Dendritic cell treated with granulocyte-macrophage colony-stimulating factor and Interleukin-4, amounts not matched to agents 40 ng/mL and 50 ng/mL, for 4 days (primary cell): Measurements from ENCODE around the gene CLIP1.
"Not testable (repeated sequence)": the region's sequence is repeated elsewhere in the genome, so short reads cannot be mapped to it uniquely, and the experiment has no call there.

Experiments
- H3K27ac Mint-ChIP-seq: one replicate; pipeline ENCODE4 v1.8.0; 2022; ENCODE audit warnings: mild to moderate bottlenecking, mixed read lengths
- H3K27me3 Mint-ChIP-seq: one replicate; pipeline ENCODE4 v1.8.0; 2022; ENCODE audit warnings: mild to moderate bottlenecking, mixed read lengths
- H3K36me3 Mint-ChIP-seq: one replicate; pipeline ENCODE4 v1.8.0; 2022; ENCODE audit warnings: low read depth, mixed read lengths
- H3K4me1 Mint-ChIP-seq: one replicate; pipeline ENCODE4 v1.8.0; 2022; ENCODE audit warnings: low read depth, mixed read lengths
- H3K4me3 Mint-ChIP-seq: one replicate; pipeline ENCODE4 v1.8.0; 2022; ENCODE audit warnings: mild to moderate bottlenecking, moderate library complexity, mixed read lengths
- H3K9me3 Mint-ChIP-seq: one replicate; pipeline ENCODE4 v1.8.0; 2022; ENCODE audit warnings: mixed read lengths
- intact Hi-C: fragments of 100-400 bp; cut with micrococcal nuclease; formaldehyde crosslinking; loops from one replicate; pipeline ENCODE4 v1.15.0; 2022

The CLIP1 gene

DNA sequence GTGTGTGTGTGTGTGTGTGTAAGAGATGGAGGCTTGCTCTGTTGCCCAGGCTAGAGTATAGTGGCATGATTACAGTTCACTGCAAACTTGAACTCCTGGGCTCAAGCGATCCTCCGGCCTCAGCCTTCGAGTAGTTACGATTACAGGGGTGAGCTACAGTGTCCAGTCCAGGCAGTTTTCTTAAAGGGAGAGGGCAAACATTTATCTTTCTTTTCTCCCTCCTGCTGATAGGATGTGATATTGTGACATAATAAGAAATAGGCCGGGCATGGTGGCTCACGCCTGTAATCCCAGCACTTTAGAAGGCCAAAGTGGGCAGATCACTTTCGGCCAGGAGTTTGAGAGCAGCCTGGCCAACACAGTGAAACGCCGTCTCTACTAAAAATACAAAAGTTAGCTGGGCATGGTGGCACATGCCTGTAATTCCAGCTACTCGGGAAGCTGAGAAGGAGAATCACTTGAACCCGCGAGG lies 31.8 kb upstream of the CLIP1 start:
- H3K27me3 Mint-ChIP-seq = no peaks in the 10 kb centered on the region
- no peak overlapping the region for H3K27ac Mint-ChIP-seq
- H3K9me3 Mint-ChIP-seq = no peaks in the 10 kb centered on the region
- peaks cover 5% of the 10 kb centered on the region for H3K36me3 Mint-ChIP-seq
- H3K4me1 Mint-ChIP-seq = peaks cover 22% of the 10 kb centered on the region
- intact Hi-C loops = no loop called here
- H3K4me3 Mint-ChIP-seq = no peak overlapping the region

DNA sequence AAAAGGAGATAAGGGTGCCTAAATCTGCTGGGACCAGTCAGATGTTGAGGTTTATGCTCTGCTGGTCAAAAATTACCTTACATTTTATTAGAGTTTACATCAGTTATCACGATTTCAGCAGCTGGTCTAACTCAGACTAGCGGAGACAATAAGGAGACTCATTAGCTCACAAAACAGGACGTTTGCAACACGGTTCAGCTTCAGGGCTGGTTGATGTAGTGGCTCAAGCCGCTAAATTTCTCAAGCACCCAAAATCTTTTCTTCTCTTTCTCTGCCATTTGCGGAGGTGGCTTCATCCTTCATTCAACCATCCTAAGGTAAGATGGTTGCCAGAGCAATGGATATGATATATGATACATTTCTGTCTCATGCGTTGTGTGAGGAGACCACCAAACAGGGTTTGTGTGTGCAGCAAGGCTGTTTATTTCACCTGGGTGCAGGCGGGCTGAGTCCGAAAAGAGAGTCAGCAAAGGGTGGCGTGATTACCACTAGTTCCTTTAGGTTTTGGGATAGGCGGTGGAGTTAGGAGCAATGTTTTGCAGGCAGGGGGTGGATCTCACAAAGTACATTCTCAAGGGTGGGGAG lies 30.3 kb upstream of the CLIP1 start:
- intact Hi-C loops = no loop called here
- no peaks in the 10 kb centered on the region for H3K27me3 Mint-ChIP-seq
- peaks cover 5% of the 10 kb centered on the region for H3K36me3 Mint-ChIP-seq
- peaks cover 20% of the 10 kb centered on the region for H3K4me1 Mint-ChIP-seq
- H3K9me3 Mint-ChIP-seq = no peaks in the 10 kb centered on the region
- no peak overlapping the region for H3K27ac Mint-ChIP-seq
- no peak overlapping the region for H3K4me3 Mint-ChIP-seq

DNA sequence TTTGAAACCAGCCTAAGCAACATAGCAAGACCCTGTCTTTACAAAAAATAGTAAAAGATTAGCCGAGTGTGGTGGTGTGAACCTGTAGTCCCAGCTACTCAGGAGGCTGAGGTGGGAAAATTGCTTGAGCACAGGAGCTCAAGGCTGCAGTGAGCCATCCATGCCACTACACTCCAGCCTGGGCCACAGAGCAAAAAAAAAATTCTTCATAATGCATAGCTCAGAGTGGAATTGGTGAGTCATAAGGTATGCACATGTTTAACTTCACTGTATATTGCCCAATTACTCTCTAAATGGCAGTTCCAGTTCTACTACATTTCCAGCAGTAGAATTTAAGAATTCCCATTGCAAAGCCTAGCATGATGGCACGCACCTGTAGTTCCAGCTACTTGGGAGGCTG lies 26.8 kb upstream of the CLIP1 start:
- no peaks in the 10 kb centered on the region for H3K27me3 Mint-ChIP-seq
- intact Hi-C loops = no loop called here
- no peak overlapping the region for H3K4me3 Mint-ChIP-seq
- peaks cover 5% of the 10 kb centered on the region for H3K36me3 Mint-ChIP-seq
- H3K9me3 Mint-ChIP-seq = no peaks in the 10 kb centered on the region
- no peak overlapping the region for H3K27ac Mint-ChIP-seq
- H3K4me1 Mint-ChIP-seq = peaks cover 16% of the 10 kb centered on the region

DNA sequence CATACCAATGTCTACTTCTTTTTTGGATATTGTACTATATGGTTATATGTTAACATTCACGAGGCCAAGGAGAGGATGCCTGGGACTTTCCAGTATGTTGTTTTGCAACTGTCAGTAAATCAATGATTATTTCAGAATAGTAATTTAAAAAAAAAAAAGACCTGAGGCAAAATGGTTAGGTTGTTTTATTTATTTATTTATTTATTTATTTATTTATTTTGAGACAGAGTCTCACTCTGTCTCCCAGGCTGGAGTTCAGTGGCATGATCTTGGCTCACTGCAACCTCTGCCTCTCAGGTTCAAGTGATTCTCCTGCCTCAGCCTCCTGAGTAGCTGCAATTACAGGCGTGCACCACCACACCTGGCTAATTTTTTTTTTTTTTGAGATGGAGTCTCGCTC lies 25.4 kb upstream of the CLIP1 start:
- H3K27me3 Mint-ChIP-seq, intact Hi-C loops, H3K36me3 Mint-ChIP-seq, H3K27ac Mint-ChIP-seq, H3K9me3 Mint-ChIP-seq, H3K4me1 Mint-ChIP-seq, H3K4me3 Mint-ChIP-seq: not testable (repeated sequence)

DNA sequence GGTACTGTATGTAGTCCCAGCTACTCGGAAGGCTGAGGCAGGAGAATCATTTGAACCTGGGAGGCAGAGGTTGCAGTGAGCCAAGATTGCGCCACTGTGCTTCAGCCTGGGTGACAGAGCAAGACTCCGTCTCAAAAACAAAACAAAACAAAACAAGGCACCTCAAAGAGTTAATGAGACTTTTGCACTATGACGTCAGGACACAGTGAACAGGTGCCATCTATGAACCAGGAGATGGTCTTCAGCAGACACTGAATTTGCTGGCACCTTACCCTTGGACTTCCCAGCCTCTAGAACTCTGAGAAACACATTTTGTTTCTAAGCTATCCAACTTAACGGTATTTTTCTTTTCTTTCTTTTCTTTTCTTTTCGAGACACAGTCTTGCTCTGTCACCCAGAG lies 23.9 kb upstream of the CLIP1 start:
- H3K9me3 Mint-ChIP-seq, H3K27ac Mint-ChIP-seq, H3K36me3 Mint-ChIP-seq, H3K27me3 Mint-ChIP-seq, H3K4me1 Mint-ChIP-seq, H3K4me3 Mint-ChIP-seq, intact Hi-C loops: not testable (repeated sequence)

DNA sequence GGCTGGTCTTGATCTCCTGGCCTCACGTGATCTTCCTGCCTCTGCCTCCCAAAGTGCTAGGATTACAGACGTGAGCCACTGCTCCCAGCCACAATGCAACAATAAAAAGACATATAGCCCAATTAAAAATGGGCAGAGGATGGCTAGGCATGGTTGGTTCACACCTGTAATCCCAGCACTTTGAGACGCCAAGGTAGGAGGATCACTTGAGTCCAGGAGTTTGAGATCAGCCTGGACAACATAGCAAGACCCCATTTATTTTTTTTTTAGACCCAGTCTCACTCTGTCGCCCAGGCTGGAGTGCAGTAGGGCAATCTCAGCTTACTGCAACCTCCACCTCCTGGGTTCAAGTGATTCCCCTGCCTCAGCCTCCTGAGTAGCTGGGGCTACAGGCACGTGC lies 21.6 kb upstream of the CLIP1 start:
- H3K27me3 Mint-ChIP-seq, H3K4me3 Mint-ChIP-seq, H3K36me3 Mint-ChIP-seq, H3K9me3 Mint-ChIP-seq, H3K27ac Mint-ChIP-seq, intact Hi-C loops, H3K4me1 Mint-ChIP-seq: not testable (repeated sequence)

DNA sequence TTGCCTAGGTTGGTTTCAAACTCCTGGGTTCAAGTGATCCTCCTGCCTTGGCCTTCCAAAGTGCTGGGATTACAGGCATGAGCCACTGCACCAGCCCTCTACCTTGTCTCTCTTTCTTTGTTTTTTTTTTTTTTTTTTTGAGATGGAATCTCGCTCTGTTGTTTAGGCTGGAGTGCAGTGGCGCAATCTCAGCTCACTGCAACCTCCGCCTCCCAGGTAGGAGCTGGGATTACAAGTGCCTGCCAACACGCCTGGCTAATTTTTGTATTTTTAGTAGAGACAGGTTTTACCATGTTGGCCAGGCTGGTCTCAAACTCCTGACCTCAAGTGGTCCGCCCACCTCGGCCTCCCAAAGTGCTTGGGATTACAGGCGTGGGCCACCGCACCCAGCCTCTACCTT lies 16.4 kb upstream of the CLIP1 start:
- H3K4me1 Mint-ChIP-seq, H3K9me3 Mint-ChIP-seq, H3K27me3 Mint-ChIP-seq, intact Hi-C loops, H3K36me3 Mint-ChIP-seq, H3K27ac Mint-ChIP-seq, H3K4me3 Mint-ChIP-seq: not testable (repeated sequence)

DNA sequence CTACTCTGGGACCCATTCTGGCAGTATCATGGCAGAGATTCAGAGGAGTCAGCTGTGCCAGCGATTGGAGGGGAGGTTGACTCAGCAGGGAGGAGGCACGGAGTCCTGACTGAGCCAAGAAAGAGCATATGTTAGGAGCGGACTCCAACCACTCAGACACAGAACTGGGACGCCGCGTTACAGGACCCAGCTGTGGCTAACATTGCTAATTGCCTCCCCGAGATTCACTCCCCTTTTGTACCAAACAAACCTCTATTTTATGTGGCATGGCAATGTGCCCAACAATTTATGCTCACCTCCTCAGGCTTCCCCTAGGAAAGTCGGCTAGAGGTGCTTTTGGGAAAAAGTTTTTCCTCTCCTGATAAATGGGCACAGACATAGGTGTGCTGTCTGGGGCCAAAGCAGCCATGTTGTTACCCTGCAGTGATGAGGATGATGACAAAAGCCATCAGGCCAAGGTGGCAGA lies 15.2 kb upstream of the CLIP1 start:
- H3K36me3 Mint-ChIP-seq = no peaks in the 10 kb centered on the region
- intact Hi-C loops = no loop called here
- H3K4me3 Mint-ChIP-seq = no peak overlapping the region
- no peaks in the 10 kb centered on the region for H3K4me1 Mint-ChIP-seq
- H3K27me3 Mint-ChIP-seq = peaks cover 1% of the 10 kb centered on the region
- H3K27ac Mint-ChIP-seq = no peak overlapping the region
- no peaks in the 10 kb centered on the region for H3K9me3 Mint-ChIP-seq

DNA sequence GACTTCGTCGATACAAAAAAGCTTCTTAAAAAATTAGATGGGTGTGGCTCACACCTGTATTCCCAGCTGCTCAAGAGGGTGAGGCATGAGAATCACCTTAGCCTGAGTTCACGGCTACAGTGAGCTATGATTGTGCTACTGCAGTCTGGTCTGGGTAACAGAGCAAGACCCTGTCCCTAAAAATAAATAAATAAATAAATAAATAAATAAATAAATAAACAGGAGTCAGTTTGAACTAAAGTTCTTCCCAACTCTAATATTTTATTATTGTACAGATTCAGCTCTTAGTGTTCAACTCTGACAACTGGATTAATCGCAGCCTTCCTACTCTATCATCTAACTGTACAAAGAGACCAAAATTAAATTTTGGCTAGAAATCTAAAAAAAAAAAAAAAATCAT lies 12.7 kb upstream of the CLIP1 start:
- Mint-ChIP-seq H3K4me3 (no peak overlapping the region), H3K36me3 (no peaks in the 10 kb centered on the region), H3K27me3 (peaks cover 1% of the 10 kb centered on the region)

DNA sequence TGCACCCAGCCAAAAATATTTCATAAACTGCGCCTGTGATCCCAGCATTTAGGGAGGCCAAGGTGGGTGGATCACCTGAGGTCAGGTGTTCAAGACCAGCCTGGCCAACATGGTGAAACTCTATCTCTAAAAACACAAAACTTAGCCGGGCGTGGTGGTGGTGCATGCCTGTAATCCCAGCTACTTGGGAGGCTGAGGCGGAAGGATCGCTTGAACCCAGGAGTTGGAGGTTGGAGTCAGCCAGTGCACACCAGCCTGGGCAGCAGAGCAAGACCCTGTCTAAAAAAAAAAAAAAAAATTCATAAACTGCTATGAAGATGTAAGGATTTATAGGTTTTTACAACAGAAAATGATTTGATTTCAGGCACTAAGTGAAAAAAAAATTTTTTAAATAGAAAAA lies 6.6 kb upstream of the CLIP1 start:
- H3K4me1 Mint-ChIP-seq, H3K36me3 Mint-ChIP-seq, intact Hi-C loops, H3K4me3 Mint-ChIP-seq, H3K9me3 Mint-ChIP-seq, H3K27ac Mint-ChIP-seq, H3K27me3 Mint-ChIP-seq: not testable (repeated sequence)

More for the DNA sequence above, 12.7 kb upstream of the CLIP1 start:
- Mint-ChIP-seq H3K4me1 (no peaks in the 10 kb centered on the region), H3K27ac (no peak overlapping the region), H3K9me3 (no peaks in the 10 kb centered on the region)
- intact Hi-C loops = no loop called here

DNA sequence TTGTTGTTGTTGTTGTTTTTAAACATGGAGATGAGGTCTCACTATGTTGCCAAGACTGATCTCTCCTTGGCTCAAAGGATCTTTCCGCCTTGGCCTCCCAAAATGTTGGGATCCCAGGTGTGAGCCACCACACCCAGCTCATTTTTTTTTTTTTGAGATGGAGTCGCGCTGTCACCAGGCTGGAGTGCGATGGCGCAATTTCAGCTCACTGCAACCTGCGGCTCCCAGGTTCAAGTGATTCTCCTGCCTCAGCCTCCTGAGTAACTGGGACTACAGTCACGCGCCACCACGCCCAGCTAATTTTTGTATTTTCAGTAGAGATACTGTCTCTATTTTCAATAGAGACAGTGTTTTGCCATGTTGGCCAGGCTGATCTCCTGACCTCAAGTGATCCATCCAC lies 4.9 kb upstream of the CLIP1 start:
- no peaks in the 10 kb centered on the region for H3K9me3 Mint-ChIP-seq
- no peak overlapping the region for H3K4me3 Mint-ChIP-seq
- H3K4me1 Mint-ChIP-seq = peaks cover 12% of the 10 kb centered on the region
- H3K27ac Mint-ChIP-seq = no peak overlapping the region
- H3K27me3 Mint-ChIP-seq = peaks cover 3% of the 10 kb centered on the region
- H3K36me3 Mint-ChIP-seq = no peaks in the 10 kb centered on the region
- intact Hi-C loops = no loop called here

DNA sequence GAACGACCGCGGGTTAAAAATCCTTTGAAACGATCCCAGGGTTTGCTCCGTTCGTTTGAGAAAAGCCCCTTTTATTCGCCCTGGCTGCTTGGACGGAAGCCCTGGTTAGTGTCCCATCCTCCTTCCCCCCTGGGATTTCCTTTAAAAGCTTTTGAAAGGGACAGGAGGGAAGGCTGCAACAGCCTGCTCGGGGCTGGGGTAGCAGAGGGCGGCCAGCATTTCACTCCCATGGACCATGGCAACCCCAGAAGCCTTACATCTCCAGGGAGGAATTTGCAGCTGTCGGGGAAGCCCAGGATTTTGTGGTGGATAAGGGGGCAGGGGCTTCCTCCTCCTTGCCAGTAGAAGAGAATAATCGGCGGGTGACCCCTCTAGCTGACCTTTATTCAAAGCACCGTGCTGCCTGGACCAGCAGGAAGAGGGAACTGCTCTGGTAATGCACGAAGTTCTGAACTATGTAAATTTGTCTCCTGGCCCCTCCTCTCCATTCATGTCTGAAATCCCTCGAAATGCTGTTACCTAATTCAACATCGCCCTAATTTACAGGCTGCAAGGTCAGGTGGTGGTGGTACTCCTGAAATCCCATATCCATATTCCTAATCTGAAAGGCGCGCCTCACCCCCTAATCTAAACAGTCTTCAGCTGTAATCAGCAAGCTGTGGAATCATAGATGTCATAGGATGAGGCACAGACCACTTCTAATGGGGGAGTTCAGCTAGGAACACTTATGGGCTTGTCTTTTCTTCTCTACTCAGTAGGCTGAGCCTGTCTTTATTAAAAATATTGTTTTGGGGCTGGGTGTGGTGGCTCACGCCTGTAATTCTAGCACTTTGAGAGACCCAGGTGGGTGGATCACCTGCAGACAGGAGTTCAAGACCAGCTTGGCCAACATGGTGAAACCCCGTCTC lies 1.0 kb upstream of the CLIP1 start:
- intact Hi-C loops = loop anchor here (2.0 kb wide), 2 partner anchors 23 to 77 kb away; partner anchors contain the start of gene ZCCHC8
- H3K4me1 Mint-ChIP-seq = peaks cover 22% of the 10 kb centered on the region
- H3K9me3 Mint-ChIP-seq = no peaks in the 10 kb centered on the region
- H3K27me3 Mint-ChIP-seq = peaks cover 3% of the 10 kb centered on the region
- H3K27ac Mint-ChIP-seq = peak overlapping the region; percentile 76
- peaks cover 6% of the 10 kb centered on the region for H3K36me3 Mint-ChIP-seq
- peak overlapping the region; percentile 78 for H3K4me3 Mint-ChIP-seq

DNA sequence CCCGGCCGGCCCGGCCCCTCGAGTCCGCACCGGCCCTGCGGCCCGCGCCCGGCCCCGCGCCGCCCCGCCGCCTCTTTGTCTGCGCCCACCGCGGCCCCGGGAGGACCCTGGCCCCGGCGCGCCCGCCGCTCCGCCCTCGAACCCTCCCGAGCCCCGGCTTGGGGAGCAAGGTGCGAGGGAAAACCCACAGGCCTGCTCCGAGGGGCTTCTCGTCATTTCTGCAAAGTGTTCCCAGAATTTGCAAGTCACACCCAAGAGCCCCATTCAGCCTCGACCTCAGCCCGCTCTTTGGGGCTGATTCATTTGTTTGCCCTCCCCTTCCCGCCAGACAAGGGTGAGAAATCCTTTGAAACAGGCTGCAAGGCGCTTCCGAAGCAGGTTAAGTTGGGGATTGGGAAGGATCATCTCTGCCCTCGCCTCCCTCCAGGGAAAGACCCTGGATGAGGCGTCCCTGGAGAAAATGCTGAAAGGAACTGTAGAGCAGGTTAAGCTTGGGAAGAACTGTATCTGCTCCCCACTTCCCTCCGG lies 325 bp upstream of the CLIP1 start:
- Mint-ChIP-seq H3K4me1 (peaks cover 27% of the 10 kb centered on the region), H3K27me3 (peaks cover 2% of the 10 kb centered on the region), H3K36me3 (peaks cover 10% of the 10 kb centered on the region), H3K27ac (peak overlapping the region; percentile 76), H3K9me3 (no peaks in the 10 kb centered on the region), H3K4me3 (peak overlapping the region; percentile 78)
- intact Hi-C loops = loop anchor here (2.0 kb wide), 2 partner anchors 22 to 78 kb away; partner anchors contain the start of gene ZCCHC8

DNA sequence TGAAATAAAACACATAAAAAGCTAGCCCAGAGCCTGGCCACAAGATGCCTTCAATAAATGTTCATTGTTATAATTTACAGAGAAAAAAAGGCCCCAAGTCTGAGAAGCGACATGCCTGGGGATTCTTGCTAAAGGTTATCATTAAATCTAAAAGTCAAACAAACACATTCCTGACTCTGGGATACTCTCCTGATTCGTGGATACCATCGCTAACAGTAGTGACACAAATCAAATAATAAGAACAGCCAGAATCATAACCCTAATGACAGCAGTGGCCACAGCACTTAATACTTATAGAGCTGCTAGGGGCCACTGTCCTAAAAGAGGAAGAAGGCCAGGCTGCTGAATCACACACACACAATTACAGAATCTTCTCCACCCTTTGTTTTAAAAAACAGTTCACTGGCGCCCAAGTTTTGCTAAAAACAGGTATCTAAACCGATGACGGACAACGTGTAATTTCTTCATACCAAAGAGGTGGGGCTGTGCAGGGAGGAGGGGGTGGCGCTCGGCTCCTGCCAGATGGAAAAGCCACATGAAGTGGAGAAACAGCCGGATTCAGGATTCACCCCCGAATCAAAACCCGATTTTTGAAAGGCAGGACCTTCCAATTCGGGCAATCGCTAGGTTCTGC lies 1.2 kb downstream of the CLIP1 start:
- Mint-ChIP-seq H3K4me3 (peak overlapping the region; percentile 88), H3K27me3 (no peaks in the 10 kb centered on the region), H3K9me3 (no peaks in the 10 kb centered on the region), H3K4me1 (peaks cover 30% of the 10 kb centered on the region), H3K36me3 (peaks cover 23% of the 10 kb centered on the region), H3K27ac (peak overlapping the region; percentile 94)
- intact Hi-C loops = no loop called here
